ENCODE measurements around the gene LENG9.
"Not testable (repeated sequence)": the region's sequence is repeated elsewhere in the genome, so short reads cannot be mapped to it uniquely, and the experiment has no call there.

The LENG9 gene

GRCh38 chr19:54463531-54464043 lies at the start of gene LENG9:
Gene LENG9 (minus strand): TSS chr19:54463778. CDS start chr19:54463526, 252 bp downstream.
- DNase-seq, result peak; percentile 98

- DNase-seq, result not testable (repeated sequence)
Measured at GRCh38 chr19:54509200-54509940, 45.8 kb upstream of the LENG9 start.

- not testable (repeated sequence) for DNase-seq
Measured at GRCh38 chr19:54508487-54508886, 44.9 kb upstream of the LENG9 start.

DNA sequence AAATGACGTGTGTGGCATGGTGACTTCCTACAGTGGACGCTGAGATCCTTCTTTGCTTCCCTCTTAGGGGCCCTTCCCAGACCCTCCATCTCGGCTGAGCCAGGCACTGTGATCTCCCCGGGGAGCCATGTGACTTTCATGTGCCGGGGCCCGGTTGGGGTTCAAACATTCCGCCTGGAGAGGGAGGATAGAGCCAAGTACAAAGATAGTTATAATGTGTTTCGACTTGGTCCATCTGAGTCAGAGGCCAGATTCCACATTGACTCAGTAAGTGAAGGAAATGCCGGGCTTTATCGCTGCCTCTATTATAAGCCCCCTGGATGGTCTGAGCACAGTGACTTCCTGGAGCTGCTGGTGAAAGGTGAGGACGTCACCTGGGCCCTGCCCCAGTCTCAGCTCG lies 44.2 kb upstream of the LENG9 start:
- DNase-seq, result no peak

GRCh38 chr19:54507038-54507717 lies 43.6 kb upstream of the LENG9 start:
- not testable (repeated sequence) for DNase-seq

DNA sequence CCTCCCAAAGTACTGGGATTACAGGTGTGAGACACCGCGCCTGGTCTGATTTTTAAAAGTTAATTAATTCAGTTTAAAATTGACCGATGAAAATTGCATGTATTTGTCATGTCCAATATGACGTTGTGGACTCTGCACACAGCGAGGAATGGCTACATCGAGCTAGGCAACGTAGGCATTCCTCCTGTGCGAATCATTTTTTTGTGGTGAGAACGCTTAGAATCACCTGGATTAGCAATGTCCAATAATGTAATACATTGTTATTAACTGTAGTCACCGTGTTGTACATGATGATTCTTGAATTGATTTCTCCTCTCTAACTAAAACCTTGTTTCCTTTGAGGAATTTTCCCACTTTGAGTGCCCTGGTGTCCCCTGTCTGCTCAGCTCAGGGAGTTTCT lies 42.5 kb upstream of the LENG9 start:
- no peak for DNase-seq

DNA sequence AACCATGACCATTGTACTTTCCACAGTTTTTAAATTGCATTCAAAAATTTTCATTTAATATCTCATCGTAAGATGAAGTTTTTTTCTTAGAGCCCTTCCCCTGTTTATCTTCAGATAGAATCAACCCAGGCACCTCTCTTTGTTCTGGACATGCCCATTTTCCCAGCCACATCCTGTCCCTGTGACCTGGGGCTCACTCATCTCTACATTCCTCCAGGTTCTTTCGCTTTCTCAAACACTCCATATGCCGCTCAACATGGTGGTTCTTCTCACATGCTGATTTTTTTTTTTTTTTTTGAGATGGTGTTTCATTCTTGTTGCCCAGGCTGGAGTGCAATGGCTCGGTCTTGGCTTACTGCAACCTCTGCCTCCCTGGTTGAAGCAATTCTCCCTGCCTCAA lies 42.0 kb upstream of the LENG9 start:
- not testable (repeated sequence) for DNase-seq

- DNase-seq, result no peak
Measured at GRCh38 chr19:54502518-54503048, 39.0 kb upstream of the LENG9 start, which contains the start of gene LAIR2. Gene LAIR2 (plus strand): TSS chr19:54502831. CDS start chr19:54502919, 88 bp downstream.

GRCh38 chr19:54498451-54498772 lies 34.8 kb upstream of the LENG9 start:
- DNase-seq, result not testable (repeated sequence)

- not testable (repeated sequence) for DNase-seq
Measured at GRCh38 chr19:54497747-54498450, 34.3 kb upstream of the LENG9 start.

DNA sequence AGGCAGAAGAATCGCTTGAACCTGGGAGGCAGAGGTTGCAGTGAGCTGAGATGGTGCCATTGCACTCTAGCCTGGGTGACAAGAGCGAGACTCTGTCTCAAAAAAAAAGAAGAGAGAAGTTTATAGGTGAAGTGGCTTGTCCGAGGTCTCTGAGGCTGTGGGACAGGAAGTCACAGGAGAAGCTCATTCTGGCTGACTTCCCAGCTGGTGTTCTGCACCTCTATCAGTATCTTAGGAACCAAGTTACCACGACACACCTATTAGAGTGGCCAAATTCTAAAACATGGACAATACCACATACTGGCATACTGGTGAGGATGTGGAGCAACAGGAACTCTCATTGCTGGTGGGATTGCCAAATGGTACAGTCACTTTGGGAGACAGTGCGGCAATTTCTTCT lies 31.7 kb upstream of the LENG9 start:
- not testable (repeated sequence) for DNase-seq

DNA sequence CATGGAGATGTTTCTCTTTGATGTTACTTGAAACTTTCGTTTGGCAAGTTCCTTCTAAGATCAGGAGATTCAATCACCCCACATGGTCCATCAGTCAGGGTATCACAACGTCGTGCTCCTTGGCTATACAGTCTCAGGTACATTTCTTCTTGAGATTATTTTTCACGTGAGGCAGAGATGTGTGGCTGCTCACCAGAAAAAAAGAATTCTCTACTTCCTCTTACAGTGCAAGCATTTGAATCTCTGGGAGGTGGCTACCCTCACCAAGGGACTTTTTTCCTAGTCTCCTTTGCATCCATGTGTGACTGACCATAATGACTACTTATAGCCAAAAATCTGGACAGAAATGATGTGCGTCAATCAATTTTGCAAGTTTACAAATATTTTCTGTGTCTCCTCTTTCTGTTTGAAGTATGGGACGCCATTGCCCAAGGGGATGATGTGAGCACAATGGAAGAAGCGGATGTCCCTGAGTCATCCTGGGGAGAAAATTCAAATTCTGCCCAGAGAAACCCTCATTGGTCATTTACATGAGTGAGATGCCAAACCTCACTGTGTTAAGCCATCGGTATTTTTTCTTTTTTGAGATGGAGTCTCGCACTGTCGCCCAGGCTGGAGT lies 30.5 kb upstream of the LENG9 start:
- DNase-seq, result no peak

DNA sequence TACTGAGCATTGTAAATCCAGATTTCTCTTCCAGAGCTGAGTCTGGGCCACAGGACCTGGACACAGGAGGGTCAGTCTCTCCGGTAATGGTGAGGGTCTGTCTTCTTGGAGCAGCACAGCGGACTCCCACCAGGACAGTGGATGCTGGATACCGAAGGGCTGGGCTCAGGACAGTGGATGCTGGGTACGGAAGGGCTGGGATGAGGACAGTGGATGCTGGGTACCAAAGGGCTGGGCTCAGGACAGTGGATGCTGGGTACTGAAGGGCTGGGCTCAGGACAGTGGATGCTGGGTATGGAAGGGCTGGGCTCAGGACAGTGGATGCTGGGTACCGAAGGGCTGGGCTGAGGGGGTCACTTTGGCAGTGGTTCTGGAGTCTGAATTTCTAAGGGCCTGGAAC lies 29.5 kb upstream of the LENG9 start:
- DNase-seq, result not testable (repeated sequence)

GRCh38 chr19:54492568-54492967 lies 29.0 kb upstream of the LENG9 start:
- no peak for DNase-seq

DNA sequence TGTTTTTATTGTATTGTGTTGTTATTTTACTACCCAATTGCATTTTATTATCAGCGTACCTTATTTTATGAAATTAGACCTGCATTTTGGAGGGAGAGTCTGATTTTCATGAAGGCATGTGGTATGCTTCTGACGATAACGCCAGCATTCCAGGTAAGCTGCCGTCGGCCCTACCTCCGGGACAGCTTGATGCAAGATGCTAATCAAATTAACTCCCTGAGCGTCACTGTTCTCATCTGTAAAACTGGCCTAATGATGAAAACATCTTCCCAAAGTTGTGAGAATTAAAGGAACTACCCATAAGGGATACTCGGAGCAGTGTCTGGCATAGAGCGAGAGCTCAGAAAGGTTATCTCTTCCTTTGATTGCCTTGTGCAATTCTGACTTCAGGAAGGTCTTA lies 26.2 kb upstream of the LENG9 start:
- no peak for DNase-seq

DNA sequence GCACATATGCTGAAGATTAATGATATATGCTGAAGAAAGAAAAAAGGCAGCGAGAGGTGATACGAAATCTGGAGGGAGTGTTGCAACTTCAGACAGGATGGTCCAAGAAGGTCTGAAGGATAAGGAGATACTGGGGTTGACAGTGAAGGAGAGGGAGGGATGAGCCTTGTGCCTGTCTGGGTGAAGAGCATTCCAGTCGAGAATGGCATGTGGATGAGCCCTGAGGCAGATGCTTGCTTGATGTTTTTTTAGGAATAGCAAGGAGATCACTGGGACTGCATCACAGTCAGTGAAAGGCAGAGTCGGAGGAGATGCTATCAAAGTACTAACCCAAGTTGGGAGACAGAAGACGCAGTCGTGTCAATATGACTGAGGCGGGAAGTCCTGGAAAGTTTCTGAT lies 25.8 kb upstream of the LENG9 start:
- DNase-seq, result no peak

DNA sequence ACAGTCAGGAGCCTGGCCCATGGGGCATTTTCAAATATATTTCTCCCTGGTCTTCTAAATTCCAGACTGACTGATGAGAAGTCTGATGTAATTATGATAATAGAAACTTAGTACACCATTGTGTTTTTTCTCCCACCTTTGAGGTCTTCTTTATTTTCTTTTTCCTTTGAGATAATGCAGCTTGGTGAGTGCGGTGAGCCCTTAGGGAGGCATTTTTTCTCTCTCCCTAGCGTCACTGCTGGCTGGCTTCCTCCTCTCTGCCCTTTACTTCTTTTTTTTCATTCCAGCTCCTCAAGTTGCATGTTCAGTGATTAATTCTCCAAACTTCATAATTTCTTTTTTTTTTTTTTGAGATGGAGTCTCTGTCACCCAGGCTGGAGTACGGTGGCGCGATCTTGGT lies 22.3 kb upstream of the LENG9 start:
- no peak for DNase-seq

GRCh38 chr19:54484451-54484850 lies 20.9 kb upstream of the LENG9 start:
- no peak for DNase-seq

DNA sequence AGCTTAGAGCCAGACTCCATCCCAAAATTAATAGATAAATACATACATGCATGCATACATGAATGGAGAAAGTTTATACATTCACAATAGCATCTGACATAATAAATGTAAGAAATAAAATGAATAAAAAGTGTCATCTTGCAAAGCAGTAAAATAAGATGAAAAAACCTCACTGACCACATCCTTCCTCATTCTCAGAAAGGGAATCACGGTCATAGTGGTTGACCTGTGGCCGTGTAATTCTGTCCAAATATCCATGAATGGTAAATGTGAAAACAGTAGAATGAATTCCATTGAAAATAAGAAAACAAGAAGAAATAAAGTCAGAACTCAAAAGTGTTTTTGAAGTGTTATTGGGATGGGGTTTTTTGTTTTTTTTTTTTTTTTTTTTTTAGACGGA lies 19.3 kb upstream of the LENG9 start:
- DNase-seq, result no peak

DNA sequence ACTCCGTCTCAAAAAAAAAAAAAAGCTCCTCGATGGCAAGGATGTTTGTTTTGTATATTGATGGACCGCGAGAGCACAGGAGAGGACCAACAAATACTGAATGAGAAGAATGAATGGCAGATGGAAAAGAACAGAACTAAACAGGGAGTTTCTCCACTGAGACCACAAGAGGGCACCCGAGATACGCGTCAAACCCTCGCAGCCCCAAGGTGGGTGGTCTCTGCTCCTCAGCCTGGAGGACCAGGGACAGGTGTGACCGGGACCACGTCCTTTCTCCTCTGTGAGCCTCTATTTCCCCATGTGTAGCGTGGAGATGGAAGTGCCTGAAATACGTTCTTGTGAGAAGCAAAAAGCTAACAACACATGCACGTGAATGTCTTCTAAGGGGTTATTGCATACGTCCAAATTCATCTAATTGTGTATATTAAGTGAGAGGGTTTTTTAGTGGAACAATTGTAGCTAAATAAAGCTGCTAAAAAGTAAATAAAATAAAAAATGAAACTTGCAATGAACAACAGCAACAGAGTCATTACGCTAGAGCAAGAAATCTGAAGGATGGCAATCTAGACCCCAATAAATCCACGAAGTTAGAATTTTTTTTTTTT lies 17.9 kb upstream of the LENG9 start:
- peak; percentile 74 for DNase-seq

GRCh38 chr19:54480051-54480450 lies 16.5 kb upstream of the LENG9 start:
- DNase-seq, result no peak

GRCh38 chr19:54478677-54479266 lies 15.2 kb upstream of the LENG9 start:
- no peak for DNase-seq
